ENCODE results near the gene CD7.

GRCh38 chr17:82314012-82314726, 3.2 kb downstream of the CD7 start:
- TF ChIP-seq CTCF (IDR thresholded peaks at IDR 0.05; ENCODE audit: extremely low read depth in 1 of 2, insufficient read depth in 1 of 2, low read depth in 1 of 2, low read length in 2 of 2) = no peak
- TF ChIP-seq FOS (IDR thresholded peaks at IDR 0.05; ENCODE audit: borderline replicate concordance, insufficient read depth, low read length) = no peak
- no peak for TF ChIP-seq POLR2A (IDR thresholded peaks at IDR 0.05; ENCODE audit: low read depth, low read length)
- no peak for TF ChIP-seq GATA2 (IDR thresholded peaks at IDR 0.05; ENCODE audit: insufficient read depth, insufficient read length, low read depth, low read length)
- TF ChIP-seq MYC (IDR thresholded peaks at IDR 0.05; ENCODE audit: low read depth, low read length) = no peak

All from endothelial cell of umbilical vein (primary cell).